HG03039 (cell line): ENCODE results near the gene NIM1K.
A peak's percentile ranks its signal among the peaks of the same experiment; 100 is the strongest.
"Not testable (repeated sequence)": the region's sequence is repeated elsewhere in the genome, so short reads cannot be mapped to it uniquely, and the experiment has no call there.

Experiments used
- ATAC-seq: cut with Tn5 transposase; IDR thresholded peaks from one replicate; pipeline ENCODE4 v1.9.1; 2021; ENCODE audit warnings: mild to moderate bottlenecking, moderate library complexity; ENCODE audit not compliant: unreplicated experiment

NIM1K gene

DNA sequence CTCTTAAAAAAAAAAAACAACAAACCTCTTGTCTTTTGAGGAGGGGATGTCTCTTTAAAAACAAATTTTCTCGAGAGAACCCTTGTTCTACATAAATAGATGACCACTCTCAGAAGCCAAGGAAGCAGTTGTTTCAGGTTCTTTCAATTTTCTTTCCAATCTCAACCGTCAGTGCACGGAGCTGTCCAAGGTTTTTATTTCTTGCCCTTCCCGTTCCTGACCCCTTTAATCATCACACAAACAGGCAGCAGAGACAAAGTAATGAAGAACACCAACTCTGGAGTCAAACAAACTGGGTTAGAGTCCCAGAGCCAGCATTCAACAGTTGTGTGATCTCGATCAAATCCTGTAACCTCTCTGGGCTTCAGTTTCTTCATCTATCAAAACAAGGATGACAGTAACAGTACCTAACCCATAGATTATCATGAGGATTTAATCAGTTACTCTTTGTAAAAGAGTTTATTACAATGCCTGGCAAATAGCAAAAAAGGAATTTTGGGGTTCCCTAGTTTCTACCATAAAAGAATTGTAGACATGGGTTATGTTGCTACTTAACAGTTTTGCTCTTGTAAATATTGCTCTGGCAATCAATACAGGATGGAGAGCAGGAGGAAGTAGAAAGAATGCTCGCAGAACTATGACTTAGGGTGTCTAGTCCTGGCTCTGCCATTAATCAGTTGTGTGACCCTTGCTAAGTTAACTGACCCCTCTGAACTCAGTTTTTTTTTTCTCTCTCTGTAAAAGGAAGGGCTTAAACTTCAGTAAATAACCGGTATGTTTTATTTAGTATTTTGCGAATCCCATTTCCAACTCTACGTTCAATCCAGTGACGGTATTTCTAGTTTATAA, 1.0 kb upstream of the NIM1K start:
- ATAC-seq: no peak

DNA sequence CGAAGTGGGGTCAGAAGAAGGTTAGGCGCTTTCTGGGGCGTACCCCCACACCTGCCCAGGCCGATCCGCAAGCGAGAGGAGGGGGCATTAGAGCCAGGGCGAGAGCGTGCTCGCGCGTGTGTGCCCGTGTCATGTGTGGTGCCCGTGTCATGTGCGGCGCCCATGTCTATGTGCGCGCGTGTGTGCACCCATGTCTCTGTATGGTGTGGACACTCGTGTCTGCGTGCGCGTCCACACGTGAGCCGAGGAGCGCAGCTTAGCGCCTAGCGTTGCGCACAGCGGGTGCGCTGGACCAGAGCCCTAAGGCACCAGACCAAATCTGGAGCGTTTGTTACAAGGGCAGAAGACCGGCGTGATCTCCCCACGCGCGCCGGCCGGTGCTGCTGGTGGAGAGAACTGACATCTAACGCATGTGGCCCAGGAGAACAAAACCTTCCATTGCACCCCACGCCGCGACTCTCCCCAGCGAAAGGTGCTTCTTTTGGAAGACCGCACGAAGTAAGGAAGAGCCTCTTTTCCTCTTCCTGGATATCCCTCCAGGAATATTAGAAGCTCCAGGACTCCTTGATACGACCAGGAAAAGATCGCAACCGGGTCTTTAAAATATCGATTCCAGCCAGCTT, 644 bp downstream of the NIM1K start:
- ATAC-seq: peak; percentile 19

DNA sequence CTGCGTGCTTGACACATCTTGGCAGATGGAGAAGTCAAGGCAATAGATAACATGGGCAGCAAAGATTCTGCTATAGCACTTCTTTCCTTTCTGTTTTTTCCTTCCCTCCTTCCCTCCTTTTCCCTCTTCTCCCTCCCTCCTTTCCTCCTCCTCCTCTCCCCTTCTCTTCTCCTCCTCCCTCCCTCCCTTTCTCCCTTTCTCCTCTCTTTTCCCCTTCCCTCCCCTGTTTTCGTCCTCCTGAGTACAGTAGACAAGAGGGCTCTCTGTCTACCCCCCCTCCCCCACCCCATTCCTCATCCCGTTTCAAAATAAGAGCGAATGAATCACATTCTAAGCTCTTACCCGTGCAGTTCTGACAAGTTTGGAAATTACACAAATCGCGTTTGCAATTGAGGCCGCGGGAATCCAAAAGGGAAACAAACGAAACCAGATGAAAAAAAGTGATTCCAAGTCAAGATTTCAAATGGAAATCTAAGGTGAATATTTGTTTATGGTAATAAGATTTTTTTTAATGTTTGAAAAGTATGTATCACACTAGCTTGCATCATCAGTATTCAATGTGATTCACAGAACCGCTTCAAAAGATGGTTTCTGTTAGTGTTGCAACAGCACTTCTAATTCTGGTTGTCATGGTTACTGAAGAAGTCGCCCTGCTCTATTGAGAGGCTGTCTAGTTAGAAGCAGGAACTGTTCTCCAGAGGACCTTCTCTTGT, 1.3 kb downstream of the NIM1K start:
- ATAC-seq: peak; percentile 37

DNA sequence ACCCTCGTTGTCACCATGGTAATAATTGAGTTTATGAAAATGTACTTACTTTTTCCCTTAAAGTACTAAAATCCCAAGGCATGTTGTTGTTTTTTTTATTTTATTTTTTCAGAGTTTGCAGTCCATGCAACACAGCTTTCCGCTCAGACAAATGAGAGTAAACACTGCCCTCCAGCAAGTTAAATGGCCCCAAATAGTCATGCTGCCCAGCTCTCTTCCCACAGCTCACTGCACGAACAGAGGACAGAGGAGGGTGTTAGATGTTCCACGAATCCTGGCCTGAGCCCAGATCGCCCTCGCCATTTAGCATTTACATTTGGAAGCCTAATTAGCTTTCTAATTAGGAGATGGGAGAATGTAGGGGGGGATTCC, 1.9 kb downstream of the NIM1K start:
- ATAC-seq: no peak

DNA sequence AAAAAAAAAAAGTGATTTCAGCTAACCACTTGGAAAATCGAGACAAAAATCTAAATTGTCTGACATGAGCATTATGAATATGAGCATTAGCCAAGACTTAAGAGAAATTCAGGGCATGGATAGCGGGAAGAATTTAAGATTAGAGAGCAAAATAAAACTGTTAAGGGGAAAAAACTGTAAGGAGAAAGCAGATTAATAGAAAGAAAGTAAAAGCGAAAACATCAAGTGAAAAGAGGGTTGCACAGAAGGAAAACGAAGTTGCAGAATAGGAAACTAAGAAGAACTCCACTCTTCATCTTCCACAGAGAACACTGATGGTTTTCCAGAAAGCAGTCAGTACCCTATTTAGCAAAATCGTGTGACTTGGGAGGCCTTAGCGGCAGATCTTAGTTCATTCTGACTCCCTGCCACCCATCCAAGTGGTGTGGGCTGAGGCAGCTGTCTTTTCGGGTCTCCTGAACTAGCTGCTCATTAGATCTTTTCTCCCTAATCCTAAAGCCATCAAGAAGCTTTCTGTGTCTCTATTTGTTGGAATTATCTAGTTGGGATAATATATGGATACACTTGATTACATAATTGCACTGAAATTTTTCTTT, 3.7 kb downstream of the NIM1K start:
- no peak for ATAC-seq

DNA sequence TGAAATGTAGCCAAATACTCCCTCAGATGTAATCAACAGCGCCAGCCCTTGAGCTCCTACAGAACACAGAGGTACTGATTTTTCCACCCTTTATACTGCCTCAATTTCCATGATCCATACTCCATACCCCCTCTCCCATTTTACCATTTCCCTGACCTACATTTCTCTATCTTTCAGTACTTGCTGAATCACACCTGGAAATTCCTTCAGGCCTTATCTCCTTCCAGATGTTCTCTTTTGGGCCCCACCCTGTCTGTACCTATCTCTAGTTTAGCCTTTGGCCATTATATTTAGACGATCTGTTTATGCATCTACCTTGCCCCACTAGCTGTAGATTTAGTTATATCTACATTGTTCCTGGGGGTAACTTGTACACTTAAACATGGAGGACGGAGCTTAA, 5.5 kb downstream of the NIM1K start:
- ATAC-seq: no peak

DNA sequence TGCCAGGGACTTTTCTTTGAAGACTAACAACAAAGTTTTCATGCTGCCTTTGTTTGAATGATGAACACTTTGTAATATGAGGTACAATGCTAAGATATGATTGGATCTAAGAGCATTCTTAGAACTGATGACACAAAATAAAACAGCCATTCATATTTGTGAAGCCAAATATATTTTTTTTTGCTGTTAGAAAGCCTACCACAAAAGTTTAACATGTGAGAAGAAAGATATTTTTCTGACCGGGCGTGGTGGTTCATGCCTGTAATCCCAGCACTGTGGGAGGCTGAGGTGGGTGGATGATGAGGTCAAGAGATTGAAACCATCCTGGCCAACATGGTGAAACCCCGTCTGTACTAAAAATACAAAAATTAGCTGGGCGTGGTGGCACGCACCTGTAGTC, 9.4 kb downstream of the NIM1K start:
- not testable (repeated sequence) for ATAC-seq

DNA sequence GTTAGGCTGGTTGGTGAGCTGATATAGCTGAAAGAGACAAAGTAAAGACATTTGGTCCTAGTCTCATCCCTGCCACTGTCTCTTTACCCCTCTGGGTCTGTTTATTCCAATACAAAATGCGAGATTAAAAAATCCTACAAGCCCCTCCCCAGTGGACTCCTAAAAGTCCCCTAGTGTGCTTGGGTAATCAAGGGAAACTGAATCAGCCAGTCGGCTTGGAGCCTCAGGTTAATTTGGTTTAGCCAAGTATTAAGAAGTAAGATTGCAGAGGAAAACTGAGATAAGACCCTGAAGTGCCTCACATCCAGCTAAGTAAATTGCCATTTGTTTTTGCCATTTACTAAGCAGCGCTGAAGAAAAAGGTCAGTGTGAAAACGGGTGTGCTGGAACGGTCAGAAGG, 10.4 kb downstream of the NIM1K start:
- no peak for ATAC-seq

DNA sequence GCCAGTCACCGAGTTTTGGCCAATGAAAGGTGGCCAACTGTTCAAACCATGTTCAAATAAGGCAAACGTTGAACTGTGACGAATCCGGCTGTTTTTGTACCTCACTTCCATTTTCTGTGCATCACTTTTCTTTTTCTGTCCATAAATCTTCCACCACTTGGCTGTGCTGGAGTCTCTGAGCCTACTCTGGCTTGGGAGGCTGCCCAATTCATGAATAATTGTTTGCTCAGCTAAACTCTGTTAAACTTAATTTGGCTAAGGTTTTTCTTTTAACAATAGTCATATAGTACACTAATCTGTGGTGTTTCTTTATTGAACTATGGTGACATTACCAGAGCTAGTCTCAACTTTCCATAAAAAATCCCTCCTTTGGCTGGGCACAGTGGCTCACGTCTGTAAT, 11.3 kb downstream of the NIM1K start:
- ATAC-seq: no peak

DNA sequence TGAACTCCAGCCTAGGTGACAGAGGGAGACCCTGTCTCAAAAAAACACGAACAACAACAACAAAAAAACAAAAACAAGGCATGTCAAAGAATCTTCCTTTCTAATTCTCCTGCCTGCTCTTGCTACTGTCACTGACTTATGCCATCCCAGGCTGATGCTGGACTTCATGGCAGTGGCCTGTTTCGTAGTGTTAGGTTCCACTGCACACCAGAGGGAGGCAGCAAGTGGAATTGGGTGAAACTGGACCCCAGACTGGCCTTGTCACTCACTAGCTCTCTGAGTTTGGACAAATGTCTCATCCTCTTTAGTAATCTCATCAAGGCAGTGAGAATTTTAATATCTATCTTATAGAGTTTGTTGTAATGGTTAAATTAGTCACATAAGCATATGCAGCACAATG, 12.9 kb downstream of the NIM1K start:
- ATAC-seq: no peak

DNA sequence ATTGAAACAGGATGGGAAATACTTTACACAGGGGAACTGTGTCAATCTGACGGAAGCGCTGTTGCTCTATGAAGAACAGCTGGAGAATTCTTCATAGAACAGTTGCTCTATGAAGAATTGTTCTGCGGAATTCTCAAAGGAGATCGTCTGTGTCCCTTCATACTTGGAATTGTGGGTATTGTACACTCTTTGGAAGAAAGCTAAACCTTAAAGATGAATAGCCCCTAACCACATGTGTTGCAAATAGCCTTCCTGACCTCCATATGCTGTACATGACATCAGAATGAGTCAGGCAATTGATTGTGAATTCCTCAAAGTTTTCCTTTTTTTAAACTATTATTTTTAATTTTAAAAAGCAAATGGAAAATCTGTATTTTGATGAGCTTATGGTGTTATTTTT, 15.6 kb downstream of the NIM1K start:
- no peak for ATAC-seq

DNA sequence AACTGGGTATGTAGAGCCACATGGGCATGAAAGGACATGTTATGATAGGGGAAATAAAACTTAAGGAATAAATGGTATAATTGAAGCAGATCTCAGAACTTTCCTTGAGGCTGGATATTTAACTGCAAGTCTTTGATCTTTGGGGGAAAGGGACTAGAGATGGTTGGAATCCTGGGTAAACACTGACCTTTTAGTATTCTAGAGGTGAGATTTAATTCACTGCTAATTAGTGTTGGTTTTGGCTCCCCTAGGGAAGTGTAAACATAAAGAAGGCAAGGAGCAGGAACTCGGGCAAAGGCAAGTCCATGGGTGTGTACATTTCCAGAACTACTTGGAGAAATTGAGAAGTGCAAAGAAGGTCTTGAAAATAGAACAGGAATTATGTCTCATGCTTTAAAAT, 16.6 kb downstream of the NIM1K start:
- ATAC-seq: no peak

DNA sequence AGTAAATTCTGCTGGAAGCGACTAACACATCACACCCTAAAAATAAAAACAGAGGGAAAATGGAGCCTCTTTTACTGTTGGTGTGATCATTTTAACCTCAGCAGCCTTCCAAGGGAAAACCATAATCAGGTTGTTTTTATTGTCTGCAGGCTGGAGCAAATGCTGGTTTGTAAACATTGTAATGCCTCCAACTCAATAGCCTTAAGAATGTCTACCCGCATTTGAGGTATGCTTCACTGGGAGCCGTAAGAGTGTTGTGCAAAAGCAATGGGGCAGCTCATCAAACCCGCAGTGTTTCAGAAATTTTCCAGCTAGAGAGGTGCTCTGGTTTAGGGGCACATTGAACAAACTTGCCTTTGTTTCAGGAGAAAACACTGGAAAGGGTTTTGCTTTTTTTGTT, 17.0 kb downstream of the NIM1K start:
- no peak for ATAC-seq

DNA sequence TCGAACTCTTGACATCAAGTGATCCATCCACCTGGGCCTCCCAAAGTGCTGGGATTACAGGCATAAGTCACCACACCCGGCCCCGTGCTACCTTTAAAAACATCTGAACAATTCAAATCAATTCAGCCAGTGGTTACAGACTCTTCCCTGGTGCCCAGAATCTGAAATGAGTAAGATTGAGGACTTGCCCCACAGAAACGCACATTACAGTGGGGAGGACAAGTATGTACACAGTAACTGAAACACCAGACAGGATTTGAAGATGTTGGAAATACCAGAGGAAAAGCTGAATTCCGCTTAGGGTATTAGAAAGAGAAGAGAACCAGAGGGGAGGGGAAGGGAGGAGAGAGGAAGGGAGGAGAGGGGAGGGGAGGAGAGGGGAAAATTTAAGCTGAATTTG, 17.8 kb downstream of the NIM1K start:
- ATAC-seq: no peak

DNA sequence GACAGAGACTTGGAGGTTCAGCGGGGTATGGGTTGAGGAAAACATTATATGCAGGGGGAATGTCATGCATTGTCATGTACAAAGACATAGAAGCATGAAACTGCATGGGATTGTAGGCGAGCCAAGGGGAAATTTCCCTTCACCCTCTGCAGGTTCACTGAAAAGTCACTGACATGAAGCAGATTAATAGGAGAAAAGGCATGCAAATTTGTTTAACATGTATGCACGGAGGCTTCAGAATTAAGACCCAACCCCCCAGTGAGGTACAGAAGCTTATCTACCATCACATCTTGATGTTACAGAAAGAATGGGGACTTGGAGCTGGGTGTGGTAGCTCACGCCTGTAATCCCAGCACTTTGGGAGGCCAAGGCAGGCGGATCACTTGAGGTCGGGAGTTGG, 18.5 kb downstream of the NIM1K start:
- no peak for ATAC-seq

DNA sequence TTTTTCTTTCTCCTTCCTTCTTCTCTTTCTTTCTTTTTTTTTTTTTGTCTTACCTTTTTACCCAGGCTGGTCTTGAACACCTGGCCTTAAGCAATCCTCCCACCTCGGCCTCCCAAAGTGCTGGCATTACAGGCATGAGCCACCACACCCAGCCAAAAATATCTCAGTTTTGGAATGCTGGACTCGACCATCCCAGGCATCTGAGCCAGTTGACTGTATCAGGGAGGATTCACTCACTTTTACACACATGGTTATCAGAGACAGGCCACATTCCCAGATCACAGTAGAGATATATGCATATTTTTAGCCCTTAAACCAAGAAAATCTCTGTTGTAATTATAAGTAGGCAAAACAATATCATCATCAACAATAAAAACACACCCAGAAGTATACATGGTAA, 21.9 kb downstream of the NIM1K start:
- no peak for ATAC-seq

DNA sequence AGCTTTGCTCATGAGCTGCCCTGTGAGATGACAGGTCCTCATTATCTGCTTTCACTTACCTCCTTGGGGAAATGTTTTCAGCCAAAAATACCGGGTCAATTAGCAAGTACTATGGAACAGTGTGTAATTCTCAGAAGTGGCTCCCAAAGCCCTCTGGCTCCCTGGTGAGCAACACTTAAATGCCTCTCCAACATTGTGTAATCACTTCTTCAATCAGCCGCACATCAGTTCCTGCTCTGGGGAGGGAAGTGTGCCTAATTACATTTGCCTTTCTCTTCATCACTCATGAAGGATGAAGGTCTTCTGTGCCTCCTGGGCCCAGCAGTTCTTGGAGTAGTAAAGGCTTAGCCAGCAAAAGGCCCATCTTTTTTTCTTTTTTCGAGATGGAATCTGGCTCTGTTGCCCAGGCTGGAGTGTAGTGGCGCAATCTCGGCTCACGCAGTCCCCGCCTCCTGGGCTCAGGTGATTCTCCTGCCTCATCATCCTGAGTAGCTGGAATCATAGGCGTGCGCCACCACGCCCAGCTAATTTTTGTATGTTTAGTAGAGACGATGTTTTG, 23.1 kb downstream of the NIM1K start:
- ATAC-seq: no peak

DNA sequence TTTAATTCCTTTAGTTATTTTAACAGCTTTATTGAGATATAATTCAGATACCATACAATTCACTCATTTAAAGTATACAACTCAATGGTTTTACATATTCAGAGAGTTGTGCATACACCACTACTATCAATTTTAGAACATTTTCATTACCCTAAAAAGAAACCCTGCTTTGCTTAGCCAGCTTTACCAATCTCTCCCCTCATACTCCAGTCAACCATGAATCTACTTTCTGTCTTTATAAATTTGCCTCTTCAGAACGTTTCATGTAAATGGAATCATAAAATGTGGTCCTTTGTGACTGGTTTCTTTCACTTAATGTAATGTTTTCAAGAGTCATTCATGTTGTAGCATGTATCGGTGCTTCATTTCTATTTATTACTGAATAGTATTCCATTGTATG, 24.9 kb downstream of the NIM1K start:
- no peak for ATAC-seq

DNA sequence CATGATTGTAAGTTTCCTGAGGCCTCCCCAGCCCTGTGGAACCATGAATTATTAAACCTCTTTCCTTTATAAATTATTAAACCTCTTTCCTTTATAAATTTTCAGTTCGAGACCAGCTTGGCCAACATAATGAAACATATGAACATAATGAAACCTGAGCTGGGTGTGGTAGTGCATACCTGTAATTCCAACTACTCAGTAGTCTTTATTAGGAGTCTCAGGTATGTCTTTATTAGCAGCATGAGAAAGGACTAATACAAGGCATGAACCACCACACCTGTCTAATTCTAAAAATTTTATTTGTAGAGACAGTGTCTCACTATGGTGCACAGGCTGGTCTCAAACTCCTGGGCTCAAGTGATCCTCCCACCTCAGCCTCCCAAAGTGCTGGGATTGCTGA, 27.1 kb downstream of the NIM1K start:
- ATAC-seq: no peak

DNA sequence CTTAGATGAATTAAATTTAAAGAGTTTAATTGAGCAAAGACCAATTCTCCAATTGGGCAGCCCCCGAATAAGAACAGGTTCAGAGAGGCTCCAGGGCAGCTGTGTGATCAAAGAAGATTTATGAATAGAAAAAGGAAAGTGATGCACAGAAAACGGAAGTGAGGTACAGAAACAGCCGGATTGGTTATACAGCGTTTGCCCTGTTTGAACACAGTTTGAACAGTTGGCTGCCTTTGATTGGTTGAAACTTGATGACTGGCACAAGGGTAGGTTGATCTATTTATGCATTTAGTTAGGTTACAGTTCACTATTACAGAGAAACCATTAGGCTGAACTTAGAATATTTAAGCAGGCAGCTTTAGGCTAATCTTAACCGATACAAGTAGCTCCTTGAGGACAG, 29.5 kb downstream of the NIM1K start:
- no peak for ATAC-seq

DNA sequence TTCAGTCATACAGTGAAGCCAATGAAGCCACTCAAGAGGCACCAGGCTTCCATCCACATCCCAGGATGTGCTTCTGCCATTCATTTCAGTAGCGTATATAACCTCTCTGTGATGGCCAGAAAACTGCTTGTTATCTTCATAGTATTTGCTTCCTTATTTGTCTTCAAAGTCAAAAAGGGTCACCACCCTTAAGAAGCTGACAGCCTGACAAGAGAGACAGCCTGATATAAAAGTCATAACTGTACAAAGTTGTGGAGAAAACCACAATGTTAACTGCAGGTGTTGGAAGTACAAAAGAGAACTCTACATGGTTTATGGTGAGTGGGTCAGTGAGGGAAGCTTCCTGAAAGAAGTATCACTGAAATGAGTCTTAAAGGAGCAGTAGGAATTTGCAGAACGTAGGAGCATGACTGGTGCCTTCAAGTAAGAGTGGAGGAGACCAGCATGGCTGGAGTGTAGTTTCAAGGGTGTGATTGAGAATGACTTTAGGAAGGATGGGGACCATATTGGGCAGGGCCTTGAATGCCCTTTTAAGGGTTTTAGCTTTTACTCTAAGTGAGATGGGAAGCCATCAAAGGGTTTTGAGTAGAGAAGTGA, 33.7 kb downstream of the NIM1K start:
- no peak for ATAC-seq
